Ishikawa (cell line): ENCODE data around the gene SLC4A2.
A peak's percentile ranks its signal among the peaks of the same experiment; 100 is the strongest.

ENCODE experiments used
- CEBPB ChIP-seq: IDR thresholded peaks from 2 replicates; pipeline ENCODE4 v1.6.1; 2012
- CREB1 ChIP-seq: IDR thresholded peaks from 2 replicates; pipeline ENCODE4 v1.6.1; 2012; ENCODE audit warnings: low read depth
- EGR1 ChIP-seq: IDR thresholded peaks from 2 replicates; pipeline ENCODE4 v1.6.1; 2012
- EP300 ChIP-seq: IDR thresholded peaks from 2 replicates; pipeline ENCODE4 v1.6.1; 2012; ENCODE audit warnings: borderline replicate concordance
- FOXM1 ChIP-seq: IDR thresholded peaks from 2 replicates; pipeline ENCODE4 v1.6.1; 2012; ENCODE audit warnings: low read depth, borderline replicate concordance
- MAX ChIP-seq: IDR thresholded peaks from 2 replicates; pipeline ENCODE4 v1.6.1; 2012
- NFIC ChIP-seq: IDR thresholded peaks from 2 replicates; pipeline ENCODE4 v1.6.1; 2012
- RAD21 ChIP-seq: IDR thresholded peaks from 2 replicates; pipeline ENCODE4 v1.6.1; 2012; ENCODE audit warnings: low read depth
- REST ChIP-seq: IDR thresholded peaks from 2 replicates; pipeline ENCODE4 v1.6.1; 2012; ENCODE audit warnings: low read depth, mild to moderate bottlenecking
- TAF1 ChIP-seq: IDR thresholded peaks from 2 replicates; pipeline ENCODE4 v1.6.1; 2012; ENCODE audit warnings: low read depth, mild to moderate bottlenecking
- TCF12 ChIP-seq: IDR thresholded peaks from 2 replicates; pipeline ENCODE4 v1.6.1; 2012; ENCODE audit warnings: low read depth
- TEAD4 ChIP-seq: IDR thresholded peaks from 2 replicates; pipeline ENCODE4 v1.6.1; 2012
- USF1 ChIP-seq: IDR thresholded peaks from 2 replicates; pipeline ENCODE4 v1.6.1; 2012
- YY1 ChIP-seq: IDR thresholded peaks from 2 replicates; pipeline ENCODE4 v1.6.1; 2012; ENCODE audit warnings: low read depth
- ZBTB7A ChIP-seq: IDR thresholded peaks from 2 replicates; pipeline ENCODE4 v1.6.1; 2012; ENCODE audit warnings: low read depth

The SLC4A2 gene

GRCh38 chr7:151048911-151049463 lies 10.4 kb upstream of the SLC4A2 start:
- TF ChIP-seq TEAD4 (no peak), REST (no peak), TCF12 (no peak), NFIC (no peak)

- TF ChIP-seq YY1 (no peak), MAX (peak; percentile 98), ZBTB7A (no peak), EP300 (no peak), USF1 (0 out of 2 replicates have a peak, but pooled peaks have one; percentile 12), CREB1 (no peak), EGR1 (no peak), FOXM1 (no peak), NFIC (no peak; the same call in 1 of the 2 replicates), TAF1 (no peak), RAD21 (no peak), CEBPB (no peak), TEAD4 (no peak), TCF12 (peak; percentile 33; the same call in 1 of the 2 replicates), REST (peak; percentile 95)
Measured at GRCh38 chr7:151051108-151051507, 8.3 kb upstream of the SLC4A2 start.

GRCh38 chr7:151053096-151053495 lies 6.3 kb upstream of the SLC4A2 start:
- no peak for TF ChIP-seq EGR1
- TF ChIP-seq RAD21 = no peak
- no peak for TF ChIP-seq TEAD4
- TF ChIP-seq TCF12 = no peak
- TF ChIP-seq YY1 = no peak
- TF ChIP-seq NFIC = no peak
- no peak for TF ChIP-seq MAX
- no peak for TF ChIP-seq FOXM1
- no peak for TF ChIP-seq REST
- no peak for TF ChIP-seq CREB1
- no peak for TF ChIP-seq EP300
- no peak for TF ChIP-seq CEBPB
- TF ChIP-seq ZBTB7A = no peak
- no peak for TF ChIP-seq USF1
- TF ChIP-seq TAF1 = no peak

- no peak for TF ChIP-seq TEAD4
- no peak for TF ChIP-seq EGR1
- TF ChIP-seq MAX = no peak
- TF ChIP-seq EP300 = no peak
- TF ChIP-seq REST = no peak
- no peak for TF ChIP-seq TAF1
- TF ChIP-seq FOXM1 = no peak
- no peak for TF ChIP-seq USF1
- TF ChIP-seq NFIC = no peak
- TF ChIP-seq CREB1 = no peak
Measured at GRCh38 chr7:151053751-151054150, 5.6 kb upstream of the SLC4A2 start.
